Measurements from ENCODE around the gene SP9. TPM values are rescaled to one million over a fixed set of nuclear protein-coding genes. Genes with fewer than 3 reads are reported as not detected.

SP9 gene
- total RNA-seq, 1 donor from 2014 or later, result not detected

GRCh38 chr2:174337337-174338146 is 2.8 kb downstream of the SP9 start:
- Mint-ChIP-seq H3K27me3 (peaks cover 75% of the 10 kb centered on the region), H3K36me3 (ENCODE audit: insufficient read depth) (no peaks in the 10 kb centered on the region), H3K9me3 (ENCODE audit: low read depth) (no peaks in the 10 kb centered on the region), H3K4me1 (ENCODE audit: low read depth) (peaks cover 17% of the 10 kb centered on the region), H3K27ac (peak overlapping the region; percentile 90), H3K4me3 (ENCODE audit: low read depth) (peak overlapping the region; percentile 46)
- DNase-seq (ENCODE audit: low spot score, unreplicated experiment), result no peak
- TF ChIP-seq CTCF (IDR thresholded peaks at IDR 0.05; ENCODE audit: unreplicated experiment), result no peak

GRCh38 chr2:174338147-174338605 is 3.4 kb downstream of the SP9 start:
- no peak for TF ChIP-seq CTCF (IDR thresholded peaks at IDR 0.05; ENCODE audit: unreplicated experiment)
- H3K36me3 Mint-ChIP-seq (ENCODE audit: insufficient read depth), result no peaks in the 10 kb centered on the region
- H3K9me3 Mint-ChIP-seq (ENCODE audit: low read depth), result no peaks in the 10 kb centered on the region
- H3K4me1 Mint-ChIP-seq (ENCODE audit: low read depth), result peaks cover 17% of the 10 kb centered on the region
- no peak for DNase-seq (ENCODE audit: low spot score, unreplicated experiment)
- H3K4me3 Mint-ChIP-seq (ENCODE audit: low read depth), result no peak overlapping the region
- H3K27me3 Mint-ChIP-seq, result peaks cover 75% of the 10 kb centered on the region
- no peak overlapping the region for H3K27ac Mint-ChIP-seq

- Mint-ChIP-seq H3K27me3 (peaks cover 74% of the 10 kb centered on the region), H3K4me1 (ENCODE audit: low read depth) (peaks cover 12% of the 10 kb centered on the region), H3K27ac (no peak overlapping the region), H3K36me3 (ENCODE audit: insufficient read depth) (no peaks in the 10 kb centered on the region), H3K4me3 (ENCODE audit: low read depth) (no peak overlapping the region), H3K9me3 (ENCODE audit: low read depth) (no peaks in the 10 kb centered on the region)
- DNase-seq (ENCODE audit: low spot score, unreplicated experiment), result no peak
- no peak for TF ChIP-seq CTCF (IDR thresholded peaks at IDR 0.05; ENCODE audit: unreplicated experiment)
These were observed 4.2 kb downstream of the SP9 start for GRCh38 chr2:174338671-174339560.

GRCh38 chr2:174339561-174340399 is 5.0 kb downstream of the SP9 start:
- no peak for TF ChIP-seq CTCF (IDR thresholded peaks at IDR 0.05; ENCODE audit: unreplicated experiment)
- peaks cover 13% of the 10 kb centered on the region for H3K4me1 Mint-ChIP-seq (ENCODE audit: low read depth)
- DNase-seq (ENCODE audit: low spot score, unreplicated experiment), result no peak
- no peak overlapping the region for H3K4me3 Mint-ChIP-seq (ENCODE audit: low read depth)
- H3K36me3 Mint-ChIP-seq (ENCODE audit: insufficient read depth), result no peaks in the 10 kb centered on the region
- H3K9me3 Mint-ChIP-seq (ENCODE audit: low read depth), result no peaks in the 10 kb centered on the region
- peak overlapping the region; percentile 49 for H3K27ac Mint-ChIP-seq
- peaks cover 77% of the 10 kb centered on the region for H3K27me3 Mint-ChIP-seq

Data from progenitor cell of endocrine pancreas (in vitro differentiated cells).